NCI-H510A (cell line): ENCODE data around the gene TPK1.
"Not testable (repeated sequence)": the region's sequence is repeated elsewhere in the genome, so short reads cannot be mapped to it uniquely, and the experiment has no call there.

ENCODE experiments used
- DNase-seq: peaks from one replicate; lab custom pipeline; 2025; lab: John Stamatoyannopoulos, UW

Gene TPK1

DNA sequence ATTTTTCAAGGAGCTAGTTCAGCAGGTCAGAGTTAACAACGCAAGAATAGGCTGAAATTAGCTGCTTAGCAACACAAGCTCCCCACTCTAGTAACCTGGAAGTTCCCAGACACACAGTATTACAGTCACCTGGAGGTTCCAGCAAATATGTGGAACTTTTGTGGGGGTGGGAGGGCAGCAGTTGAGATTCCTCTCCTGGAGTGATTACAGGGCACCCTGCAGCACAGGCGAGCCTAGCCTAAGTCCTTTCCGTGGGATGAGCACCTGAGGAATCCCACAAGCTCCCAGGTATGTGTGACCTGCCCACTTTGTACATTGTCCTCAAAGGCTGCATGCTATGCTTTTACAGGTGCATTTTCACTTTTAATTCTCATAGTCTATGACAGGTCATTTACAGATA is 13.6 kb downstream of the TPK1 start:
- DNase-seq: no peak

- no peak for DNase-seq
Observed at GRCh38 chr7:144821067-144821466, 14.8 kb downstream of the TPK1 start.

GRCh38 chr7:144820552-144820951 is 15.3 kb downstream of the TPK1 start:
- DNase-seq: no peak

DNA sequence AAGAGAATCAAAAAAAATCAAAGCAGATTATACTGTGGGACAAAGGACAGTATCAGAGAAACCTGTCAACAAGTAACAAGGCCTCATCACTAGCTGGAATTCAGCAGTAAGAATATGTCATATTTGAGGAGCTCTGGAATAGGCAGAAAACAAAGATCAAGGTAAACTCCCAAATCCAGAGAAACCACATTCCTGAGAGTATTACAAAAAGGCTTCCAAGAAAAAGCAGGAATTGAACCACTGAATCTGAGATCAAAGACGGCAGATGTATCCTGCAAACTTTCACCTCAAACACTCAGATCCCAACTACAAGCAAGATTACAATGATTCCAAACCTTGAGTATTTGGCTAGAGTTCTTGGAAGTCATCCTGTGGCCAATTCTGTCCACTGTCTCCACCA is 16.3 kb downstream of the TPK1 start:
- DNase-seq: no peak

DNA sequence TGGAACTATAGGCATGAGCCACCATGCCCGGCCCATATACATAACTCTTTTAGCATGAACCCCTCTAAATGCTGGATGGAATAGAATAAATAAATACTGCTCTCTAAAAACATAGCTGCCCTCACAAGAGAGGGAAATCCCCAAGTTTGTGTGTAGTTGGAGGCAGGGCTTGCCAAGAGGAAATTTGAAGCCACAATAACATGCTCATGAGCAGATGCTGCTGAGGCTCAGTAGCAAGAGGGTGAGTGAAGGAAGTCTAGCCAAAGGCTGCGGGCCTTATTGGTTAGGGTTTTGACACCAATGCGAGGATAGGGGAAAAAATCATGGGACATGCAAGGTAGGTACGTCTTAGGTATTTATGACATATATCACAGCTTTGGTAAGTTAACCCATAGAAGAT is 17.3 kb downstream of the TPK1 start:
- DNase-seq: no peak

DNA sequence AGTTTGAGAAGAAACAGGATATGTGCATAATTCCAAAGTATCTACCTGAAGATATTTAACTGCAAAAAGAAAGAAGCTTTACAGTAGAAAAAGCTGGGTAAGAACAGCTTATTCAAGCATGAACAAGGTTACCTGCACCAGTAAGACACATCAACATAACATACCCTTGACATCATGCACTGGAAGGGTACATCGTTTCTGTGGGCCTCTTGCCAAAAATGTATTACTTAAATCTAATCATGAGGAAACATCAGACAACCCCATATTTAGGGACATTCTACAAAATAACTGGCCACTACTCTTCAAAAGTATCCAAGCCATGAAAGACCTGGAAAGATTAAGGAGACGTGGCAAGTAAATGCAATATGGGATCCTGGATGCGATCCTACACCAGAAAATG is 18.9 kb downstream of the TPK1 start:
- DNase-seq: no peak

DNA sequence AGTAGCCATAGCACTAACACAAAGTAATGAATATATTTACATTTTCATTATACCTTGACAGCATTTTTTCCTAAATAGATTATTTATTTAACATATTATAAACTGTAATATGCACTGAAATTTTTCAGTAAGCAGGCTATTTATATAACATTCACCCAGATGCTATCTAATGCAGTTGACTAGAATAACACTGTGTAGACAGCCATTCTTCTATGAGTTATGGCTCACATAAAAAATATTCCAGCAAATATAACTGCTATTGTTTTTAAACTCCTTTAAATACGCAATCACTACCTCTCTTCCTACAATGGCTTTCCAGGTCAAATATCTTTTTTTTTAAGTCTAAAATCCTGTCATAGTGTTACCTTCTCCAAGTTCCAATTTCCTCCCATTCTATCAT is 21.6 kb downstream of the TPK1 start:
- DNase-seq: no peak

- DNase-seq: no peak
Observed at GRCh38 chr7:144812379-144813283, 23.2 kb downstream of the TPK1 start.

- no peak for DNase-seq
Observed at GRCh38 chr7:144805627-144806239, 30.1 kb downstream of the TPK1 start.

DNA sequence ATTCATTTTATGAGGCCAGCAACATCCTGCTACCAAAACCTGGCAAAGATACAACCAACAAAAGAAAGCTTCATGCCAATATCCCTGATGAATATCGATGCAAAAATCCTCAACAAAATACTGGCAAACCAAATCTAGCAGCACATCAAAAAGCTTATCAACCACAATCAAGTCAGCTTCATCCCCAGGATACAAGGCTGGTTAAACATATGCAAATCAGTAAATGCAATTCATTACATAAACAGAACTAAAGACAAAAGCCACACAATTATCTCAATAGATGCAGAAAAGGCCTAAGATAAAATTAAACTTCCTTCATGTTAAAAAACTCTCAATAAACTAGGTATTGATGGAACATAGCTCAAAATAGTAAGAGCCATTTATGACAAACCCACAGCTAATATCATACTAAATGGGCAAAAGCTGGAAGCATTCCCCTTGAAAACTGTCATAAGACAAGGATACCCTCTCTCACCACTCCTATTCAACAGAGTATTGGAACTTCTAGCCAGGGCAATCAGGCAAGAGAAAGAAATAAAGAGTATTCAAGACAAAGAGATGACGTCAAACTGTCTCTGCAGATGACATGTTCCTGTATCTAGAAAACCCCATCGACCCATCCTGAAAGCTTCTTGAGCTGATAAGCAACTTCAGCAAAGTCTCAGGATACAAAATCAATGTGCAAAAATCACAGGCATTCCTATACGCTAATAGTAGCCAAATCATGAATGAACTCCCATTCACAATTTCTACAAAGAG is 35.0 kb downstream of the TPK1 start:
- DNase-seq: not testable (repeated sequence)

DNA sequence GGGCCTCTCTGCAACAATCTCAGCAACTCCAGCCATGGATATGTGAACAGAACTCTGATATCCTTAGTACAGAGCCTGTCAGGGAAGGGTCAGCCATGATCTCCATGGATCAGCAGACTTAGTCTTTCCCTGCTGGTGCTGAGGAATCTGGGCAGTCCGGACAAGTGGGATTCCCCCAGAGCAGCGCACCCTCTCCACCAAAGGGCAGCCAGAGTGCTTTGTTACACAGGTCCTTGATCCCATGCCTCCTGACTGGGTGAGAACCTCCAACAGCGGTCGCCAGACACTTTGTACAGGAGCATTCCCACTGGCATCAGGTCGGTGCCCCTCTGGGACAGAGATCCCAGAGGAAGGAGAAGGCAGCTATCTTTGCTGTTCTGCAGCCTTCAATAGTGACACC is 38.9 kb downstream of the TPK1 start:
- DNase-seq: no peak

DNA sequence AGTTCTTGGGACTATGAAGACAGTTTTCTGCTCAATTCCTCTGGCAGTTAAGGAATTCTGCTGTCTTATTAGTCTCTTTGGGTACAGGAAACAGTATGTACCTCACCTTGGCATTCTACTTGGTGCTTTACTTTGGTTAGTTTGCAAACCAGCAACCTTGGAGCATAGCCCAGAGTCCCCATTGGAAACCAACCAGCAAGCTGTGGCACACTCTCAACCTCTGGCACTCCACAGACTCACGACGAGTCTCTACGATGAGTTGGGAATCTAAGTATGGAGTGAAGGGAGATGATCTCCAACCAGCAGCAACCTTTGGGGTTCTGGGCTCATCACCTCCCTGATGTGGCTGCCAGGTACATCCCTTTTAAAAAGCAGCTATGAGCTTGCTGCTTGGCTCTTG is 43.8 kb downstream of the TPK1 start:
- no peak for DNase-seq

- no peak for DNase-seq
Observed at GRCh38 chr7:144791488-144791887, 44.4 kb downstream of the TPK1 start.

DNA sequence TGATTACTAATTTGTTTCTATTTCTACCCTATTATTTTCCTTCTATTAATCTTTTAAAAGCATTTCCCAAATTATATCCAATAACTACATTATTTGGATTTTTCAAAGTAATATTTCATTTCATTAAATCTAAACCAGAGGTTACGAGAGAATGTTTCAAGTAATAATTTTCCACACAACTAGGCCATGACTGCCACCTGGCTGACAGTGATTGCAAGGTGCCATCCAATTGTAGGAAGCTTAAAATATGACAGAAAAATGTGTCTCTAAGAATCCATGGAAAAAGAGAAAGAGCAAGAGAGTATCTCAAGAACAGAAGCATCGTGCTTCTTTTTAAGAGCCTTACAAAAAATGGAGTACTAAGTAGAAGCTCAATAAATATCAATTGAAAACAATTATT is 48.7 kb downstream of the TPK1 start:
- no peak for DNase-seq

DNA sequence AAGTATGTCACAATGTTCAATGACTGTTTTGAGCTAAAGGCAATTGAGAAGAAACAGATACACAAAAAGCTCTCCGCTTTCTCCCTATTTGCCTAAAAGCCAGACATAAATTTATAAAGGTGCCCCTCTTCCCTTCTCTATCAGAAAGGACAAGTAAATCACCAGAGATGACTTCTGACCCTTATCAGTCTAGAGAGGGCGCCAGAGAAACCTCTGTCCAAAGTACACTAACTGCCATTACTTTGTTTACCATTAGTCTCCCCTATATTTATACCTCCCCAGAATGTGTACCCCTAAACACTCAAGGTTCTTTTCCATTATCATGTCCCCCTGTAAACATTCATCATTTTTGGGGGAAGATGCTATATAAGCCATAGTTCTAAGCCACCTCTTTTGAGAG is 49.3 kb downstream of the TPK1 start:
- no peak for DNase-seq

DNA sequence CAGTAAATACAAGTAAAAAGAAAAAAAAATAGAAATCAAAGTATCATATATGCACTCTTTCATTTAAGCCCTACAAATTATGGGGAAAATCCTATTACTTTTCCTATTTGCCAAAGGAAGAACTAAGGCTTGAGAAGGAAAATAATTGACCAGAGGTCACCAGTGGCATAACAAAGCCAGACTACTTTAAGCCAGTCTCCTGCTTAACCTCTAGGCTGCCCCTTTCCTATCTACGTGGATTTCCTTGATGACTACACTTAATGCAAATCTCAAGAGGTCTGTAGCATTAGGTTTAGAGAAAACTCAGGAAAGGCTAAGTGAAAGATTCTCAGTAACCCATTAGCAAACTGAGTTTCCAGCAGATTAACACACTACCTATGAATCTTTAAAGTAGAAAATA is 49.8 kb downstream of the TPK1 start:
- DNase-seq: no peak

DNA sequence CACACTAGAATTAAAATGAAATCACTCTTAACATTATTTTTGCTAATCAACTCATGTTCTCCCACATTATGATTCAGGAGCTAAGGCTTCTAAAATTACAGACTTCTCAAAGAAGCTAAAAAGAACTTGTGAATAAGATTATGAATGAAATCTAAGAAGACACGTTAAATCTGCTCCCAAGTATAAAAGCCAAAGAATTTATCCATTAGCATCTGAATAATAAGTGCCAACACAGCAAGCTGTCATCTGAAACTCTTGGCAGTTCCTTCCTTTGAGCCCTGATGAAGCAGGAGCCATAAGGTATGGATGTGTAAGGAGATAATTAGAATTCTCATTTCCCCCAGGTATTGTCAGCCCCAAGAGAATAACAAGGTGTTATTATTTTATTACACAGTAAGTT is 50.3 kb downstream of the TPK1 start:
- no peak for DNase-seq

GRCh38 chr7:144784943-144785342 is 50.9 kb downstream of the TPK1 start:
- DNase-seq: no peak

DNA sequence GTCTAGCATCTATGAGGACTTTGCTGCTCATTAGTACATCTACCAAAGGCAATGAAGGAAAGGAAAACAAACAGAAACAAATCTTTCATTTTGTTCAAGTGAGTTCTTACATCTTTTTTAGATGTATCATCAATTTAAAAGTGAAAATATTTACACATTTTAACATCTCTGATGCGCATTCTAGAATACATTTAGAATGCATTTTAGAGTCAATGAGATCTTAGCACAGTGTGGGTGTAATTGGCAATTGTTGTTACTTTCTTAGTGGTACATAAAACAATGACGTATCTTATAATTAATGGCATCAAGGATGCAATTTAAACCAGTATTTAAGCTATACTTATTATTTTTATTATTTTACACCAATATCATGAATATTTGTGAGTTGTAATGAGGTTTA is 51.4 kb downstream of the TPK1 start:
- no peak for DNase-seq

DNA sequence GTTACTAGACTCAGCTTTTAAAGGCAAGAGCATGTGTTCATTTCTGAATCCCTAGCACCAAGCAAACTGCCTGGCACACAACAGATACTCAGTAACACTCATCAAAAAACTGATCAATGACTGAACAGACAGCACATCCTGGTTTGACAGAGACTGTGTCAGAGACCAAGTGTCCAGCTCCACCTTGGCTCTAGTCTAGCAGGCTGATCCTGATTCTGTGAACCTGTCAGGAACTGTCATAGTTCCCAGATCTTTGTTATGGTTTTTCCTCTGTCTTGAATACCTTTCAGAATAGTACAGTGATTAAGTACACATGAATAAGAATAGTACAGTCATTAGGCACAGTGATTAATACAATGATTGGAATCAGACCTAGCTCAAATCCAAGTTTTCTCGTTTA is 53.0 kb downstream of the TPK1 start:
- DNase-seq: no peak

DNA sequence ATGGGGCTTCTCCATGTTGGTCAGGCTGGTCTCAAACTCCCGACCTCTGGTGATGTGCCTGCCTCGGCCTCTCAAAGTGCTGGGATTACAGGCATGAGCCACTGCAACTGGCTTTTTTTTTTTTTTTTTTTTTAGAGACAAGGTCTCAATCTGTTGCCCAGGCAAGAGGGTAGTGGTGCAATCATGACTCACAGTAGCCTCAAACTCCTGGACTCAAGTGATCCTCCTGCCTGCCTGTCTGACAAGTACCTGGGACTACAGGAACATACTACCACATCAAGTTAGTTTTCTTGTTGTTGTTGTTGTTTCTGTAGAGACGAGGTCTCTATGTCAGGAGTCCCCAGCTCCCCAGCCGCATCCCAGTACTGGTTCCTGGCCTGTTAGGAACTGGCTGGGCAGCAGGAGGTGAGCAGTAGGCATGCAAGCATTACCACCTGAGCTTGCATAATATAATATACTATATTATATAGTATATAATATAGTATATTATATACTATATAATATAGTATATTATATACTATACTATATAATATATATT is 55.7 kb downstream of the TPK1 start:
- DNase-seq: no peak

GRCh38 chr7:144777889-144778288 is 58.0 kb downstream of the TPK1 start:
- DNase-seq: not testable (repeated sequence)
